Stimulated activated CD4-positive, alpha-beta T cell treated with anti-CD3 and anti-CD28 coated beads, Interleukin-1b, Interleukin-23, amount 100 ng/mL, for 1 hour (primary cell): ENCODE results near the gene CST9L.

Experiments used
- DNase-seq, 2 donors: peaks; one replicate each; pipeline ENCODE4 v3.0.0-alpha.2; 2020; ENCODE audit warnings: low read depth in 2 of 2

The CST9L gene

GRCh38 chr20:23547613-23548012 lies 20.7 kb downstream of the CST9L start:
- DNase-seq = no peak

DNA sequence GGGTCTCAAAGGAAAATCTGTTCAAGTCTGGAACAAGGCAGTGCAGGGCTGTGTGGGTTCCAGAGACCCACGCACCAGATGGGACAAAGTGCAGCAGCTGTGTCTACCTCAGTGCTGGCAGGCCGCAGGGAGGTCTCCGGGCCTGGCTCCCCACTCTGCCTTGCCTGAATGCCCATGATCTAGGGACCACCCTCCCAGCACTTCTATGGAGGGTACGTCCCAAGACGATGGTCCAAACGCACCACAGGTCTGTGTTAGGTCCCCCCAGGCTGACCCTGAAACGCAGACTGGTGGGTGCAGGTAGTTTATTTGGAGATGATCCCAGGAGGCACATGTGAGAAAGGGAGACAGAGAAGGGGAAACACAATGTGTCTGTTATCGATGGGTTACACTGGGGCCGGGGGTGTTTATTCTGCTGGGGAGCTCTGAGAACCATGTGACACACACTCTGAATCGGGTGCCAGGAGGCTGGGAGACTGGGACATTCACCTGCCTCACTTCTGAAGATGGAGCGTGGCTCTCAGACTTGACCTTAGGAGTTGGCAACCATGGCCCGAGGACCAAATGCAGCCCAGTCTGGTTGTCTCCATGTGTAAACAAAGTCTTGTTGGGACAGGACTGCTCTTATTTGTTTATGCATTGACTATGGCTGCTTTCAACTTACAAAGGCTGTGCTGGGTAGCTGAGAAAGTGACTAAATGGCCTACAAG lies 21.7 kb downstream of the CST9L start:
- DNase-seq = no peak

- no peak for DNase-seq
Observed at GRCh38 chr20:23544133-23544532, 24.2 kb downstream of the CST9L start.

- DNase-seq = no peak
Observed at GRCh38 chr20:23542801-23543200, 25.5 kb downstream of the CST9L start.

GRCh38 chr20:23541776-23542175 lies 26.5 kb downstream of the CST9L start:
- DNase-seq = no peak

GRCh38 chr20:23541330-23541729 lies 27.0 kb downstream of the CST9L start:
- DNase-seq = no peak

DNA sequence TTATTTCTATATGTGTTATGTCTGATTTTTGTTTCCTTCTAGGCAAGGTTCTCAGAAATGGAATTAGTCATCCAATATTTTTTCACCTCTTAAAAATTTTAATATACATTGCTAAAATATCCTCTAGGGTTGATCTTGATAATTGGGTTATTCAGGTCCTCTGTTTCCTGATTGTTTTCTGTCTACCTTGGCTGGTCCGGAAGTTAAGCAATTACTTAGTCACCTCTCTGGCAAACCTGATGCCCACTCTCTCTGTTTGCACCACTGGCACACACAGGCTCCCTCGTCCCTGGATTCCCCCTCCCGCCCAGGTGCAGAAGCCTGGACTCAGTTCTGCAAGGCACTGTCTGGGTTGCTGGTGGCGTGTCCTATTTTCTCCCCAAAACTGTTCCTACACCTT lies 27.7 kb downstream of the CST9L start:
- DNase-seq = no peak

- DNase-seq = no peak
Observed at GRCh38 chr20:23537030-23537429, 31.3 kb downstream of the CST9L start.

GRCh38 chr20:23536328-23536974 lies 31.8 kb downstream of the CST9L start:
- no peak for DNase-seq

GRCh38 chr20:23534801-23535593 lies 33.3 kb downstream of the CST9L start:
- no peak for DNase-seq

GRCh38 chr20:23533161-23533560 lies 35.1 kb downstream of the CST9L start:
- DNase-seq = no peak

DNA sequence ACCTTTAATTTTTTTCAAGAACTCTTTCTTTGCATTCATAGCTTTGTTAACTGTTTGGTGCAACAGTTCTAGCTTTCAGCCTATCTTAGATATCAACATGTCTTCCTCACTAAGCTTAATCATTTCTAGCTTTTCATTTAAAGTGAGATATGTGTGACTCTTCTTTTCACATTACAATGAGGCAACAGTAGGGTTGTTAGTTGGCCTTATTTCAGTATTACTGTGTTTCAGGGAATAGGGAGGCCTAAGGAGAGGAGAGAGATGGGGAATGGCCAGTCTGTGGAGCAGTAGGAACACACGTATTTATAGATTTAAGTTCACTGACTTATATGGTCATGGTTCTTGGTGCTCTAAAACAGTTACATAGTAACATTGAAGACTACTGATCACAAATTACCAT lies 35.8 kb downstream of the CST9L start:
- no peak for DNase-seq

- DNase-seq = no peak
Observed at GRCh38 chr20:23530937-23531567, 37.2 kb downstream of the CST9L start.

GRCh38 chr20:23528867-23529431 lies 39.3 kb downstream of the CST9L start:
- DNase-seq = no peak

GRCh38 chr20:23526850-23527249 lies 41.4 kb downstream of the CST9L start:
- DNase-seq = no peak

DNA sequence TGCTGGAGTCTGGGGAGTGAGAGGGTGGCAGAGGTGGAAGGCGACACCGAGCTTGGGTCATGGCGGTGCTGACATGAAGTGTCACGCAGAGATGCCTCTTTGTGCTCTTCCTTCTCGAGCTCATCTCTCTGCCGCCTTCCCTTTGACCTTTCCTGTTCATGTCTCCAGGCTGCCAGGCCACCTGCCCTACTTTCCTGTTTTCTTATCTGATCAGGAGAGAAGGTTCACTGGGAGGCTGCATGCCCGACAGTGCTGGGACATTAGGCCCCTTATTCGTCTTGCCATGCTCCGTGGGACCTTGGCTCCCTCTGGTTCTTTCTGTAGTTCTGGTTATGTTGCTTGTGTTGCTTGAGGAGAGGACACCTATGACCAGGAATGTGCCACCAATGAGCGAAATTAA lies 44.1 kb downstream of the CST9L start:
- no peak for DNase-seq

DNA sequence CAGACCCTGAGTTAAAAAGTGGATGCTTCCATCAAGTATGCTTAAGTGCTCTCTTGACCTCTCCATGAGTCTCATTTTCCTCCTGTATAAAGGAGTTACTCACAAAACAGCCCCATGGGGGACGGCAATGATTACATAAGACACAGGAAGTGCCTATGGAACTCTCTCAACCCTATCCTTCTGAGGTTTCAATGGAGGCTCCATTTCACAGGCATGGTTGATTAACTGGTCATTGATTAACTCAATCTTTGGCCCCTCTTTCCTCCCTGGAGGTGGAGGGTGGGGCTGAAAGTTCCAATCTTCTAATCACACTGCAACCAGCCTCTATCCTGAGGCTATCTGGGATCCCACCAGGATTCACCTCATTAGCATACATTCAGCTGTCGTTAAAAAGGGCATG lies 48.1 kb downstream of the CST9L start:
- no peak for DNase-seq

DNA sequence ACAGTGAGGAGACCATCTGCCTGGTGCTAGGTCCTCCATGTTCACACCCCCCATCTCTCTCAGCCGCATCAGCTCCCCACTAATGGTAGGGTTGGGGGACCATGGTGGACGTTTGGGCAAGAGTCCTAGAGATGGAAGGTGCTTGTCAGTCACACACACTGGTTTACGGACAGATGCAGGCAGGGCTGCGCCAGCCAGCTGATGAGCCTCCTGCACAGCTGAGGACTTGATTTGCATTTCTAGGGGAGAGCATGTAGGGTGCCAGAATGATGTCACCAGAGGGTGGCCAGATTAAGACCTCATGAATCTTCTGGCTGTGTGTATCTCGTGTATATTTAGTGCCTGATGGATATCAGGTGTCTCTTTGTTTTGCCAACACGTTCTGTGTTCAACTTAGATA lies 48.7 kb downstream of the CST9L start:
- DNase-seq = no peak

DNA sequence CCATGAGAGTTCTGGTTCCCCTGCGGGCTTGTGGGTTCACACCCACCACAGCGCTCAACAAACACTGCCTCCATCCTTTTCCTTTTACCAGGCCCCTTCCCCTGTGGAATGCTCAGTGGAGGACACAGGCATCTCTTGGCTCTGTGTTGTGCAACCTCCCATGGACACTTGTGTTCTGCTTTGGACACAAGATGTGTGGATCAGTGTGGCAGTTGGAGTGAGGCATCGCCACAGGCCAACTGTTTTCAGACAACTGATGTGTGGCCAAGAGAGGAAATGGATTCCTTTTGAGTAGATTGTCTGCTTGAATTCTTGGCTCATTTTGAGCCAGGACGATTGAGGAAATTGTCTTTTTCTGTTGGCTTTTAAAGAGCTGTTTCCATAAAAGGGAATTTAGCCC lies 50.6 kb downstream of the CST9L start:
- DNase-seq = no peak

DNA sequence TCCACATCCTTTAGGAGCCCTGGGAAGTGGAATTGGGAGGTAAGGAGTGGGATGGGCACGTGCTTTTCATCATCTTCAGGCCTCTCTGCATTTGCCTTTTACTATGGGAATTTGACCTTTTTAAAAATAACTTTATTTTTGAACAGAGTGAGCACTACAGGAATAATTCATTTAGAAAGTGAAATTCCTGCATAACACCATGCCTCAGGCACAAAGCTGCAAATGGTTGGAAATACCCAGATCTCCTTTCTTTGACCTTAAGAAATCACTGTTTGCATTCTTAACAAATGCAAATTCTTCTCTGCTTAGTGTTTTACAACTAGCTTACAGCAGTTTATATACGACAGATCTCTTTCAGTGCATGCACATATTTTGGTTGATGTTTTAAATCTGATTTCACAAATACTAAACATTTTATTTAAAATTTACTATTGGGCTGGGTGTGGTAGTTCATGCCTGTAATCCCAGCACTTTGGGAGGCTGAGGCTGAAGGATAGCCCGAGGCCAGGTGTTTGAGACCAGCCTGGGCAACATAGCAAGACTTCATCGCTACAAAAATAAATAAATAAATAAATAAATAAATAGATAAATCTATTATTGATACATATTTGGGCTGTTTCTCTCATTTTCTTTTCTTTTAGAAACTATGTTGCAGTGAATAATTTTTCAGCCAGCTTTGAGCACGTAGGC lies 52.9 kb downstream of the CST9L start:
- no peak for DNase-seq

DNA sequence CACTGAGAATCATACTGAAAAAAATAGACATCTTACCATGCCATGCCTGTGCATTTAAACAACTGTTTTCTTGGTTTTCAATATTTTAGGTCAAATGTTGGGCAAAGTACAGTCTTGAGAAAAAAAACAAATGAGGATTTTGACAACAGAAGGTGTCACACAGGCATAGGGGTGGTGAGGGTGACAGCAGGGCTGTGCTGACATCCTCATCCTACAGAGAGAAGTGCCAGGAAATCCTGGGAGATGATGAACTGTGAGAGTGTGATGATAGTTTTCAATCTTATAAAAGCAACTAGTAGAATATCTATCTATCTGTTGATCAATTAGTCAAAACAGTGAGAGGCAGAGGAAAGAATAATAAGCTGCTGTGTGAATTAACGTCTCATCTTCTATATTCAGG lies 53.4 kb downstream of the CST9L start:
- no peak for DNase-seq
